C4-2B (cell line): ENCODE data around the gene TRIM5.
"Not testable (repeated sequence)": the region's sequence is repeated elsewhere in the genome, so short reads cannot be mapped to it uniquely, and the experiment has no call there.

Source experiments
- CTCF ChIP-seq: fragments of 450-650 bp; conservative IDR thresholded peaks from 2 replicates; pipeline ENCODE4 v1.5.1; 2017; ENCODE audit warnings: mild to moderate bottlenecking
- ZFX ChIP-seq: fragments of 450-650 bp; IDR thresholded peaks from 2 replicates; pipeline ENCODE4 v1.6.1; 2017

- TF ChIP-seq CTCF, ZFX: not testable (repeated sequence)
Observed at GRCh38 chr11:5656956-5657355, 27.9 kb downstream of the TRIM5 start.
